Measurements from ENCODE around the gene C11orf58.
A peak's percentile ranks its signal among the peaks of the same experiment; 100 is the strongest.

Gene C11orf58

GRCh38 chr11:16738193-16738946 lies at the start of gene C11orf58:
C11orf58 (plus strand) TSS chr11:16738647; CDS start chr11:16738779, 132 bp downstream.
- peak; percentile 96 for DNase-seq (ENCODE audit: low spot score)

DNA sequence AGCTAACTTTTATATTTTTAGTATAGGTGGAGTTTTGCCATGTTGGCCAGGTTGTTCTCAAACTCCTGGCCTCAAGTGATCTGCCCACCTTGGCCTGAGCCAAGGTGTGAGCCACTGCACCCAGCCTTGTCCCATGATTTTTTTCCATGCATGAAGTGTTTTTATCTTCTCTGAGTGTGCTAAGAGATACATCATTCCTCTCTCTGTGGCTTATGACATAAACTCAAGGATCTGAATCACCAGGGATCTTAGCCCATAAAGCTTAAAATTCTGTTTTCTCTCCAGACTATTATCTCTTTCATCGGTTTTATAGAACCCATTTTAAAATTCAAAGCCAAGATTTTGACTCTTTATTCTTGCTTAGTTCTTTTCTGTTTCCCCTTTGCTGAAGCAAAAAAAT lies 48.4 kb upstream of the C11orf58 start:
- DNase-seq (ENCODE audit: low spot score) = no peak

- no peak for DNase-seq (ENCODE audit: low spot score)
Measured at GRCh38 chr11:16703795-16704194, 34.7 kb upstream of the C11orf58 start.

DNA sequence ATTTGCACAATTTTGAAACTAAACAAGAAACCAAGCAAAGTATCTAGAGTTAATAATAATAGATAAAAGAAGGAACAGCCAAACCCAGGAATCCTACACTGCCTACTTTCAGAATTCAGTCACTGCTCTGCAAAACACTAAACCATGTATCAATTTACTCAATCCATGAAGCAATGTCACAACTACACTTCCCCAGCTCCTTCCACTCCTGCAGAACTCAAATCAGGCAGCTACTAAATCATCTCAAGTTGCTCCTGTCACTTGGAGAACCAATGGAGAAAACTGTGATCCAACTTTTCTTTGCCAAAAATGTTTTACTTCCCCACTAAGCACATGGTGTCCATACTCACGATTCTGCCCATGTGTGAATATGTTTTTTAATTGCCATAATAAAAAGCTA lies 24.9 kb upstream of the C11orf58 start:
- no peak for DNase-seq (ENCODE audit: low spot score)

- no peak for DNase-seq (ENCODE audit: low spot score)
Measured at GRCh38 chr11:16722581-16723344, 15.7 kb upstream of the C11orf58 start.

DNA sequence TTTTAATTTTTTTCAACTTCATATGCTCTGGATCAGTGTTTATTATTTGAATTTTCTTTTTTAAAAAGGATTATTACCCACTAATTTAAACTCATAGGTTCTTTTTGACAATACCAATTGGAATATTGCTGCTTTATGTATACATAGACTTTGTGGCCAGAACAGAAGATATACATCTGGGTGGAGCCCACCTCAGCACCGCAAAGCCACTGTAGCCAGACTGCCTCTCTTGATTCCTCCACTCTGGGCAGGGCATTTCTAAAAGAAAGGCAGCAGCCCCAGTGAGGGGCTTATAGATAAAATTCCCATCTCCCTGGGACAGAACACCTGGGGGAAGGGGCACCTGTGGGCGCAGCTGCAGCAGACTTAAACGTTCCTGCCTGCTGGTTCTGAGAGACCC lies 10.6 kb upstream of the C11orf58 start:
- DNase-seq (ENCODE audit: low spot score) = no peak

DNA sequence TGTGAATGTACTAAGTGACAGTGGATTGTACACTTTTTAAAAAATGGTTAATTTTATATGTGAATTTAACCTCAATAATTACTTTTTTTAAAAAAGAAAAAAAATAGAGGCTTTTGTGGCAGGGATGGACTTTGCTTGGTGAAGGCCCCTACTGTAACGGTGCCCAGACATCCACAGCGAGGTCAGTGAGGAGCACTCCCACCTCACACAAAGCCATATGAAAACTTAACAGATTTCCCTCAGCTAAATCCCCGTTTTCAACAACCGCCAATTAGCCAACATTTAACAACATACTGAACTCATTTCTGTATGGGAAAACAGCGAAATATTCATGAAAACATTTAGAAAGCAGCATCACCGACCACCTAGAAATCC lies 642 bp upstream of the C11orf58 start:
- peak; percentile 40 for DNase-seq (ENCODE audit: low spot score)

DNA sequence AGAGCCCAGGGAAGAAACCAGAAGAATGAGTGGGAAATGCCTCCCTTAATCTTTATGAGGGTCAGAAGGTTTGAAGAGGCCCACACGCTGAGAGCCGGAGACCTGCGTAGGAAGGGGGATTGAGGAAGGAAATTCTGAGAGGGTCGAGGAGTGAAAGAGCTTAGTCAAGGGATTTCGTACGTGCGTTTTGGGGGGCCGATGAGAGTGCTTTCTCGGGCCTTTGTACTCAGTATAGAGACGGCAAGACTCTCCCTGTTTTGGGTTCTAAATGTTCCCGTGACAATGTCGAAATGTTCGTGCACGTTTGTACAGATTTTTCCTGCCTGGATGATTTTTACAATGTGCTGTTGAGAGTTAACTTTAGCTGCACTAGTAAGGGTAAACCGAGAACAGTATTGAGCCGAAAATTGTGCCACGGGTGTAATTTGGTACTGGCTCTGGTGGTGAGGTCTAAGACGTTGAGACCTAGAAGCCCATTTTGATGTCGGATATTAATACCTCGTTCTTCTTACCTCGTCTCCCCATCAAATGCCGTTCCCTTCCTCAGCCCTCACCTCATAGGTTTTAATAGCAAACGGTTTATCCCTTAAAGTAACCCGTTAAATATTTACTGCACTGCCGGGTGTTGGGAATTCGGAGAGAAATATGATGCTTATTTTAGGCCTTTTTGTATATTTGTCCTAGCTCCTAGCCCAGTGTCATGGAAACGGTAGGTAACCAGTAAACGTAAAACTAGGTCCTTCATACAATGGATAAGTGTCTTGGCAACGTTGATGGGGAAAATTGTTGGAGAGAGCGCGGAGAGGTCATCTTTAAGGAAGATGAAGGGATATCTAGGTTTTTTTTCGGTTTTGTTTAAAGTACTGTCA lies 734 bp downstream of the C11orf58 start:
- DNase-seq (ENCODE audit: low spot score) = peak; percentile 37

DNA sequence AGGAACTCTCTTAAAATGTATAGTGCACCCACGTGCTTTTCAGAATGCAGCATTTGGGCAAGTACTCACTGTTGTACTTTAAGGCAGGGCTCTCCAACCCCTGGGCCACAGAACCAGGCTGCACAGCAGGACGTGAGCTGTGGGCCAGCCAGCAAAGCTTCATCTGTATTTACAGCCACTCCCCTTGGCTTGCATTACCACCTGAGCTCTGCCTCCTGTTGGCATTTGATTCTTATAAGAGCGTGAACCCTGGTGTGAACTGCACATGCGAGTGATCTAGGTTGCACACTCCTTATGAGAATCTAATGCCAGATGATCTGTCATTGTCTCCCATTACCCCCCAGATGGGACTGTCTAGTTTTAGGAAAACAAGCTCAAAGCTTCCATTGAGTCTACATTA lies 3.0 kb downstream of the C11orf58 start:
- no peak for DNase-seq (ENCODE audit: low spot score)

- no peak for DNase-seq (ENCODE audit: low spot score)
Measured at GRCh38 chr11:16743478-16743877, 5.0 kb downstream of the C11orf58 start.

DNA sequence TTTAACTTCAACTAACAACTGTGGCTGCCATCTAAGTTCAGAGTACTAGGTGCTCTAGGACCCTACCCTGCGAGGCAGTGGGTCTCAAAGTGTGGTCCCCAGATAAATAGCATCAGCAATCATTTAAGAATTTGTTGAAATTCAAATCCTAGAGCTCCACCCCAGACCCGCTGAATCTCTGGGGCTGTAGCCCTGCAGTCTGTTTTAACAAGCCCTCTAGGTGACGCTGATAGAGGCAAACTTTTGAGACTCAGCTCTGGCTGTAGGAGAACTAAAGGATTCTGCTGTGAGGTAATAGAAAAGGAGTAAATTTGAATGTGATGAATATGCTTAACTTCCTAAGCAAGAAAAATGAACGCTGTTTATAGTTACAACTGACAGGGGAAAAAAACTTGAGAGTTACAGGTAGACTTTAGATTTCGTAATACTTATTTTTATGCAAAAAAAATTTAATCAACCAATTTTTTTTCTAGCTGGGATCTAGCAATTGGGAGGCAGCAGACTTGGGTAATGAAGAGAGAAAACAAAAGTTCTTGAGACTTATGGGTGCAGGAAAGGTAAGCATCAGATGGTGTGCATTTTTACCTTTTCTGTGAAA lies 5.8 kb downstream of the C11orf58 start:
- DNase-seq (ENCODE audit: low spot score) = no peak

GRCh38 chr11:16745950-16746605 lies 7.6 kb downstream of the C11orf58 start:
- DNase-seq (ENCODE audit: low spot score) = no peak

DNA sequence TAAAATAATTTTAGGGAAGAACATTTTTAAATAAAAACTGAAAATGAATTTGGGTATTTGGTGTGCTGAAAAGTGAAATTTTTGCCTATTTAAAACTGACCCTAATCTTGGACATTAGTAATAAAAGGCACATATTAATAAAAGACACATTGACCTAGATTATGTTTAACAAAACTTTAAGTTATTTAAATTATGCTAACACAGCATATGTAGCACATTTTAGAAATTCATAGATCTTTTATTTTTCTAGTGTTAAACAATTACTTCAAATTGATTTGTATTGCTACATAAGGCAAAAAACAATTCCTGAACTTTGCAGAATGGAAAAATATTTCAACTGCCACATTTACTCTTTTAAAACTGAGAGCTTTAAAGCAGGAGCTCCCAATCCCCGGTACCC lies 10.6 kb downstream of the C11orf58 start:
- no peak for DNase-seq (ENCODE audit: low spot score)

DNA sequence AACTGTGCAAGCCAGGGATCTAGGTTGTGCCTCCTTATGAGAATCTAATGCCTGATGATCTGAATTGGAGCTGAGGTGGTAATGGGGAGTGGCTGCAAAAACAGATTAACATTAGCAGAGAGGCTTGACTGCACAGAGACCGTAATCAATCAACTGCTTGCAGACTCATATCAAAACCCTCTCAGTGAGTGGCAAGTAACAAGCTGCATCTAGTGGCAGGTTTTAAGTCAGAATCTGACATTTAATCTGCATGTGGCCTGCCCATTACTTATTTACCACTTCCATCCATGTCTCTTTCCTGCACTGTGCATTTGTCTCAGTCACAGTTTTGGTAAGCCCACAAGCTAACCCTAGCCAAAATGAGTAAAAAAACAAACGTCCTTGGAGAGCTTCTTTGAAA lies 11.2 kb downstream of the C11orf58 start:
- DNase-seq (ENCODE audit: low spot score) = no peak

DNA sequence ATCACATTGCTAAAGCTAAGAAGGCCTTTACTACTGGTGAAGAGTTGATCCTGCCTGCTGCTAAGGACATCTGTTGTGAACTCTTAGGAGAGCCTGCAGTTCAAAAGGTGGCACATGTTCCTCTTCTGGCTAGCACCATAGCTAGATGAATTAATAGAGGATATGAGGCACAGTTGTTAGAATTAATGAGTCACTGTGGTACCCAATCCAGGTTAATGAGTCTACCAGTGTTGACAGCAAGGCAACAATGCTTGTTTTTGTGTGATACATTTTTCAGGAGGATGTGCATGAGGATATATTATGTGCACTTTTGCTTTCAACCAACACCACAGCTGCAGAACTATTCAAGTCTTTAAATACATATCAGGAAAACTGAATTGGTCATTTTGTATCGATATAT lies 12.0 kb downstream of the C11orf58 start:
- peak; percentile 56 for DNase-seq (ENCODE audit: low spot score)

GRCh38 chr11:16758382-16759024 lies 20.1 kb downstream of the C11orf58 start:
- DNase-seq (ENCODE audit: low spot score) = no peak

- DNase-seq (ENCODE audit: low spot score) = no peak
Measured at GRCh38 chr11:16759857-16760508, 21.5 kb downstream of the C11orf58 start.

DNA sequence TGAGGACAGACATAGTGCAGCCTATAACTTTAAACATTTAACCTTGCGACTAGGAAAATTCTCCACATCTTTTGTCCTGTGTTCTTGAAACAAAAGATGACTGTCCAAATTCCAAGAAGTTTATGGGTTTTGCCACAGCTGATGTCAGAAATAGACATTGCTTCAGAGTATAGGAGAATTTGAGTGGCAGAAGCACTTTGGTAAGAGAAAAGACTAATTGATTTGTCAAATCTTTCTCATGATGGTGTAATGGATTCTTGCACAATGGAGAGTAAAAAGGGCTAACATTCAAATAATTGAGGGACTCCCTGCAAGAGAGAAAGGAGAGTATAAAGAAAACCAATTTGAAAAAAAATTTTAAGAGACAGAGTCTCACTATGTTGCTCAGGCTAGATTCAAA lies 25.3 kb downstream of the C11orf58 start:
- no peak for DNase-seq (ENCODE audit: low spot score)

DNA sequence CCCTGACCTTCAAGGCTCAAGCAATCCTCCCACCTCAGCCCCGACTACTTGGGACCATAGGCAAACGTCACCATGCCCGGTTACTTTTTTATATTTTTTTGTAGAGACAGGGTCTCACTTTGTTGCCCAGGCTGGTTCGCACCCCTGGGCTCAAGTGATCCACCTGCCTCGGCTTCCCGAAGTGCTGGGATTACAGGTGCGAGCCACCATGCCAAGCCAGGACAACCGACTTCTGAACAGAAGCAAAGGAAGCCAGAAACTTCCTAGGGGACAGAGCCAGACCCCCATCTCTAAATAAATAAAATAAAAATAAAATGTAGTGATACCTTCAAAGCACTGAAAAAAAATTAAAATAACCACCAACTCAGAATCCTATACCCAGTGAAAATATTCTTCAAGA lies 26.4 kb downstream of the C11orf58 start:
- DNase-seq (ENCODE audit: low spot score) = no peak

GRCh38 chr11:16767137-16767536 lies 28.7 kb downstream of the C11orf58 start:
- DNase-seq (ENCODE audit: low spot score) = no peak

DNA sequence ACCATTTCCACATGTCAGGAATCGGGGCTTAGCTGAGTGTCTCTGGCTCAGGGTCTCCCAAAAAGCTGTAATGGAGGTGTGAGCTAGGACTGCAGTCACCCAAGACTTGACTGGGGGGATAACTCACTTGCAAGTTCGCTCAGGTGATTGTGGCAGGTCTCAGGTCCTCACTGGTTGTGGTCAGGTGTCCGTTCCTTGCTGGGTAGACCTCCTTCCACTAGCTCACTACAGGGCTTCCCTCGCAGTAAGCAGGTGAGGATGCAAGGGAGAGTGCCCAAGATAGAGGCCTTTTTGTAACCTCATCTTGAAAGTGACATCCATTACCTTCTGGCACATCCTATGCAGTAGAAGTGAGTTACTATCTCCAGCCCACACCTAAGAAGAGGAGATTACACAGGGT lies 29.5 kb downstream of the C11orf58 start:
- no peak for DNase-seq (ENCODE audit: low spot score)

All from RKO (cell line).